HL-60 (cell line): ENCODE data around the gene REPS1.
A peak's percentile ranks its signal among the peaks of the same experiment; 100 is the strongest.

ENCODE experiments used
- DNase-seq, 2 experiments: peaks; one replicate each; pipeline ENCODE4 v3.0.0-alpha.2; 2010 to 2020; ENCODE audit warnings: low read depth in 1 of 2, low spot score in 1 of 2
- H3K27ac ChIP-seq: fragments of 250-450 bp; sonication (Bioruptor Pico); replicated peaks from 2 replicates; pipeline ENCODE4 v1.5.1; 2020; ENCODE audit warnings: mild to moderate bottlenecking, moderate library complexity
- H3K27me3 ChIP-seq: fragments of 250-450 bp; sonication (Bioruptor Pico); 2 replicates; pipeline ENCODE4 v1.5.1; 2021; ENCODE audit warnings: mild to moderate bottlenecking, moderate library complexity; ENCODE audit not compliant: insufficient read depth, poor library complexity, severe bottlenecking
- H3K4me3 ChIP-seq: replicated peaks from 2 replicates; pipeline ENCODE4 v1.5.1; 2011; ENCODE audit warnings: mild to moderate bottlenecking, control low read depth, low read length; ENCODE audit not compliant: insufficient read depth
- GABPA ChIP-seq: IDR thresholded peaks from 2 replicates; pipeline ENCODE4 v1.6.1; 2012; ENCODE audit warnings: low read depth
- POLR2AphosphoS5 ChIP-seq: IDR thresholded peaks from 2 replicates; pipeline ENCODE4 v1.6.1; 2012; ENCODE audit warnings: low read depth
- SPI1 ChIP-seq: IDR thresholded peaks from 2 replicates; pipeline ENCODE4 v1.6.1; 2012; ENCODE audit warnings: low read depth, mild to moderate bottlenecking, borderline replicate concordance
- TF ChIP-seq, protein P1 (sequence below): IDR thresholded peaks from one replicate; pipeline ENCODE4 v1.5.1; 2011; ENCODE audit warnings: low read length, control low read depth, inconsistent platforms; ENCODE audit not compliant: insufficient read depth
- TF ChIP-seq, protein P2 (sequence below): IDR thresholded peaks from 2 replicates; pipeline ENCODE4 v1.6.1; 2012; ENCODE audit warnings: low read depth; ENCODE audit not compliant: insufficient replicate concordance

The REPS1 gene

DNA sequence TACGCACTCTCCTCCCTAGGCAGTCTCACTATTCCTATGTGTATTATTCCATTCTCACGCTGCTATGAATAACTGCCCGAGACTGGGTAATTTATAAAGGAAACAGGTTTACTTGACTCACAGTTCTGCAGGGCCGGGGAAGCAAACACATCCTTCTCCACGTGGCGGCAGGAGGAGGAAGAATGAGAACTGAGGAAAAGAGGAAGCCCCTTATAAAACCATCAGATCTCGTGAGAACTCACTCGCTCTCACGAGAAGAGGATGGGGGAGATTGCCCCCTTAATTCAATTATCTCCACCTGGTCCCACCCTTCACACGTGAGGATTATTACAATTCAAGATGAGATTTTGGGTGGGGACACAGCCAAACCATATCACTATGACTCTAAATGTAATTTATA is 130.3 kb downstream of the REPS1 start:
- no peak overlapping the region for H3K27ac ChIP-seq
- H3K4me3 ChIP-seq: no peak overlapping the region
- TF ChIP-seq SPI1 (peak; percentile 52; the same call in 1 of the 2 replicates), GABPA (no peak), POLR2AphosphoS5 (no peak)
- TF ChIP-seq, protein P1, sequence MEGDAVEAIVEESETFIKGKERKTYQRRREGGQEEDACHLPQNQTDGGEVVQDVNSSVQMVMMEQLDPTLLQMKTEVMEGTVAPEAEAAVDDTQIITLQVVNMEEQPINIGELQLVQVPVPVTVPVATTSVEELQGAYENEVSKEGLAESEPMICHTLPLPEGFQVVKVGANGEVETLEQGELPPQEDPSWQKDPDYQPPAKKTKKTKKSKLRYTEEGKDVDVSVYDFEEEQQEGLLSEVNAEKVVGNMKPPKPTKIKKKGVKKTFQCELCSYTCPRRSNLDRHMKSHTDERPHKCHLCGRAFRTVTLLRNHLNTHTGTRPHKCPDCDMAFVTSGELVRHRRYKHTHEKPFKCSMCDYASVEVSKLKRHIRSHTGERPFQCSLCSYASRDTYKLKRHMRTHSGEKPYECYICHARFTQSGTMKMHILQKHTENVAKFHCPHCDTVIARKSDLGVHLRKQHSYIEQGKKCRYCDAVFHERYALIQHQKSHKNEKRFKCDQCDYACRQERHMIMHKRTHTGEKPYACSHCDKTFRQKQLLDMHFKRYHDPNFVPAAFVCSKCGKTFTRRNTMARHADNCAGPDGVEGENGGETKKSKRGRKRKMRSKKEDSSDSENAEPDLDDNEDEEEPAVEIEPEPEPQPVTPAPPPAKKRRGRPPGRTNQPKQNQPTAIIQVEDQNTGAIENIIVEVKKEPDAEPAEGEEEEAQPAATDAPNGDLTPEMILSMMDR: no peak
- TF ChIP-seq, protein P2, sequence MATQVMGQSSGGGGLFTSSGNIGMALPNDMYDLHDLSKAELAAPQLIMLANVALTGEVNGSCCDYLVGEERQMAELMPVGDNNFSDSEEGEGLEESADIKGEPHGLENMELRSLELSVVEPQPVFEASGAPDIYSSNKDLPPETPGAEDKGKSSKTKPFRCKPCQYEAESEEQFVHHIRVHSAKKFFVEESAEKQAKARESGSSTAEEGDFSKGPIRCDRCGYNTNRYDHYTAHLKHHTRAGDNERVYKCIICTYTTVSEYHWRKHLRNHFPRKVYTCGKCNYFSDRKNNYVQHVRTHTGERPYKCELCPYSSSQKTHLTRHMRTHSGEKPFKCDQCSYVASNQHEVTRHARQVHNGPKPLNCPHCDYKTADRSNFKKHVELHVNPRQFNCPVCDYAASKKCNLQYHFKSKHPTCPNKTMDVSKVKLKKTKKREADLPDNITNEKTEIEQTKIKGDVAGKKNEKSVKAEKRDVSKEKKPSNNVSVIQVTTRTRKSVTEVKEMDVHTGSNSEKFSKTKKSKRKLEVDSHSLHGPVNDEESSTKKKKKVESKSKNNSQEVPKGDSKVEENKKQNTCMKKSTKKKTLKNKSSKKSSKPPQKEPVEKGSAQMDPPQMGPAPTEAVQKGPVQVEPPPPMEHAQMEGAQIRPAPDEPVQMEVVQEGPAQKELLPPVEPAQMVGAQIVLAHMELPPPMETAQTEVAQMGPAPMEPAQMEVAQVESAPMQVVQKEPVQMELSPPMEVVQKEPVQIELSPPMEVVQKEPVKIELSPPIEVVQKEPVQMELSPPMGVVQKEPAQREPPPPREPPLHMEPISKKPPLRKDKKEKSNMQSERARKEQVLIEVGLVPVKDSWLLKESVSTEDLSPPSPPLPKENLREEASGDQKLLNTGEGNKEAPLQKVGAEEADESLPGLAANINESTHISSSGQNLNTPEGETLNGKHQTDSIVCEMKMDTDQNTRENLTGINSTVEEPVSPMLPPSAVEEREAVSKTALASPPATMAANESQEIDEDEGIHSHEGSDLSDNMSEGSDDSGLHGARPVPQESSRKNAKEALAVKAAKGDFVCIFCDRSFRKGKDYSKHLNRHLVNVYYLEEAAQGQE: no peak
- H3K27me3 ChIP-seq: no peaks in the 10 kb centered on the region
- DNase-seq: no peak

DNA sequence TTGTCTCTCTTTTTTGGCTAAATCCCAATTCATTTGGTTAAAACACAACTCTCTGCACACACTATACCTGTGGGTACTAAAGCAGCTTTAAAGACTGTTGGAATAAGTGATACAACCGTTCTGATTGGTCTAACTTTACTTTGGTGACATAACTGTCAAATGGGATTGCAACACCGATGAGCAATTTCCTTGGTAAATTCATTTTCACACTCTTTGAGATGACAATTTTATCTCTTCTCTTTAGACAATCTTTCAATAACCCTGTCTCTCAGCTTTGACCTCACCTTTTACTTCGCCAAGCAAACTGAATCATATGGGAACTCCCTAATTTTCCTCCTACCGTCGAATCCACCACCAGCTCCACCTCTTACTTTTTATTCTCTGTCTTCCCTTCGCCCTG is 131.4 kb downstream of the REPS1 start:
- Histone ChIP-seq H3K27me3 (no peaks in the 10 kb centered on the region), H3K4me3 (no peak overlapping the region), H3K27ac (no peak overlapping the region)
- TF ChIP-seq POLR2AphosphoS5 (no peak), GABPA (no peak)
- TF ChIP-seq, protein P2: no peak
- no peak for DNase-seq
